Endothelial cell of hepatic sinusoid (primary cell): ENCODE data around the gene TMEM171.

Experiments used
- in situ Hi-C: cut with HindIII; loops from 2 replicates; pipeline ENCODE4 v1.10.0; 2017; ENCODE audit warnings: low sequenced_read_pairs

TMEM171 gene

DNA sequence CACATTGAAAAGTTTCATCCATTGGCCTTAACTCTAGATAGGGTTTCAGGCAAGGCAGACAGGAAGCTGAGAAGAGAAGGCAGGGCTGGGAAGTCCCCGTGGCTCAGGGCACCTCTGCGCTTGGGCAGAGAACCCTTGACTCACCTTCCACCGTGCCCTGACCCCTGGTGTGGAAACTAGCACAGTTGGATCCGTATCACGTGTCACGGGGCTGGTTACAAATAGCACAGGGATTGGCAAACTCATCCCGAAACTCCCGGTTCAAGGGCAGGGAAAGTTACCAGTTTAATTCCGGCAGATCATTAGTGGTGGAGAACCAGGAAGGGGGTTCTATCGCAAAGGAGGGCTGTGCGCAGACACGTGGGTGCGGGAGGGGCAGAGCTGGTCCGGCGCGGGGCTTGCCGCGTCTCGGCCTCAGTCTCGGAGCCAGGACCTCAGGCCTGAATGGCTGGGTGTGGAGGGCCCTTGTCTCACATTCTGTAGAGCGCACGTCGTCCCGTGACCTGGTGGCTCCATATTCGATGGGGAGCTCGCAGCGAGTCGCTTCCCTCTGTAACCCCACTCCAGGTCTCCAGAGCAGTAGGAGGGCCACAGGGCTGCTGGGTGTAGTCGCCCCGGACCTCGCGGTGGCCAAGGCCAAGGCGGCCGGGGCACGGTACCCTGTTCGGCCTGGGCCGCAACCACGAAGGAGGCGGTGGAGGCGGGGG lies 771 bp upstream of the TMEM171 start:
- in situ Hi-C loops, result loop anchor here (5.0 kb wide), 1 partner anchor 53 kb away; the partner anchor contains the start of gene TMEM174

DNA sequence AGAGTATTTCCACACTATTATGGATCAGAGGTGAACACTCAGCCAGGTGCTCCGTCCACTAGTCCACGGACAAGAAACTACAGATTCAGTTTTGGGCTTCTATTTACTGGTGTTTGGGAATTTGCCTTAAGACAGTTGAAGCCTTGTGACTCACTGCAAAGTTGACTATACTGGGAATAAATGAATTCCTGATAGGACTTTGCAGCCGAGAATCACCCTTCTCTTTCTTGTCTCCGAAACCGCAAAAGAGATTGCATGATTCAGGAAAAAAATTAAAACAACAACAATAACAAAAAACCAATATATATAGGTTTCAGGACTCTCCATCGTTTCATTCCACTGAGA lies 716 bp downstream of the TMEM171 start:
- in situ Hi-C loops, result loop anchor here (5.0 kb wide), 1 partner anchor 51 kb away; the partner anchor contains the start of gene TMEM174

DNA sequence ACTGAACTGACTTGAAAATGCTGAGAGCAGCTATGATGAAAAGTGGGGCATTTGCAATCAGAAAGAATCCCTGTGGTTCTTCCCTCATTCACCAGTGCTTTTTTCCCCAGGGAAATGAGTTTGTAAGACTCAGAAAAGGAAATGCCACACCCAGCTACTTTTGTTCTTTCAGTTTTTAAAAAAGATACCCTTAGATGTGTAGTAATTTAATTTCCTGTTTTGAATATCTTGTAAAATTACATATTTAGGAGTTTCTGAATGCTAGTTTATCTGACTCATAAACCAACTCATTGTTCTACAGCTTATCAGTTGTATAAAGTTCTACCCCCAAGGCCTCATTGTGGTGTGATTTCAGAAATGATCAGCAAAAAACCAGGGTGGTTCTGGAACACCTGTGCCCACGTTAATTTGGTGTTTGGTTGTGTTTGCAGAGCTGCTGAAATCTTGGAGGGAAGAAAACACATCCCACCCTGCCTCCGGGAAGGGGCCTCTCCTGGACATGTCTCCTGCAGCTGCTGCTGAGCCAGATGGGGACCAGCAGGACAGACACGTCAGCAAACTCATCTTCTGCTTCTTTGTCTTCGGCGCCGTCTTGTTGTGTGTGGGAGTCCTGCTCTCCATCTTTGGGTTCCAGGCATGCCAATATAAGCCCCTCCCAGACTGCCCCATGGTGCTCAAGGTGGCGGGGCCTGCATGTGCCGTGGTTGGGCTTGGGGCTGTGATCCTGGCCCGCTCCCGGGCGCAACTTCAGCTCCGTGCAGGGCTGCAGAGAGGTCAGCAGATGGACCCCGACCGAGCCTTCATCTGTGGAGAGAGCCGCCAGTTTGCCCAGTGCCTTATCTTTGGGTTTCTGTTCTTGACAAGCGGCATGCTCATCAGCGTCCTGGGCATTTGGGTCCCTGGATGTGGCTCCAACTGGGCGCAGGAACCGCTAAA lies 2.8 kb downstream of the TMEM171 start:
- in situ Hi-C loops, result loop anchor here (5.0 kb wide), 1 partner anchor 49 kb away; the partner anchor contains the start of gene TMEM174

DNA sequence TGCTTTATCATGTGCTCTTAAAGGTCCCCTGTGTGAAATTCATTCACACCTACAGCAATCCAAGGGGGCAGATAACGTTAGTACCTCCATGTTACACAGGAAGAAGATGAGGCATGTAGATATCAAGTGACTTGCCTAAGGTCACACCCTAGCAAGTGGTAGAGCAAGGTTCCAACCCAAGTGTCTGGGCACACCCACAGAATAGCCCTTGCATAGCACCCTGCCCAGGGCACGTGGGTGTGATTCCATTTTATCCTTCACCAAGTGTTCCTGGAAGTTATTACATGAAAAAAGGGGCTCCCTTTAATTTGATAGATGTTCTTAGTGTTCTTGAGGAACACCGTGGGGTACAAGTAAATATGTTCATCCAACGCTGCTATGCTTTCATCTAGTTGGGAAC lies 4.9 kb downstream of the TMEM171 start:
- in situ Hi-C loops, result no loop called here

DNA sequence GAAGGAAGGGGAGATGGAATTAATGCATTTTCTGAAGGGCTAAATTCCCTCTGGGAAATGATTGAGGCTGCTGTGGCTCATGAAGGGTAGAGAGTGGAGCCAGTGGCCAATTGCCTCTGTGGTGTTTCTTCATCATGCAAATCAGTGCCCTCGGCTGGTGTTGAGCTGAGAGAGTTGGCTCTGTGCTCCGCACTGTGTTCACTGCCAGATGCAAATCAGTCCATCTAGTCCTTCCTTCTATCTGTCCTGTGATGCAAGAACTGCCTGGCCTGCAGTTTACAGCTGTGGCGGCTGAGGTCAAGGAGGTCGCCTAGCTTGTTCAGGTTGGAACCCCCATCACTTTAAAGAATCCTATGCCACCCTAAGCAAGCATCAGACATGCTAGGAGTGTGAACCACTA lies 6.0 kb downstream of the TMEM171 start:
- in situ Hi-C loops, result no loop called here

DNA sequence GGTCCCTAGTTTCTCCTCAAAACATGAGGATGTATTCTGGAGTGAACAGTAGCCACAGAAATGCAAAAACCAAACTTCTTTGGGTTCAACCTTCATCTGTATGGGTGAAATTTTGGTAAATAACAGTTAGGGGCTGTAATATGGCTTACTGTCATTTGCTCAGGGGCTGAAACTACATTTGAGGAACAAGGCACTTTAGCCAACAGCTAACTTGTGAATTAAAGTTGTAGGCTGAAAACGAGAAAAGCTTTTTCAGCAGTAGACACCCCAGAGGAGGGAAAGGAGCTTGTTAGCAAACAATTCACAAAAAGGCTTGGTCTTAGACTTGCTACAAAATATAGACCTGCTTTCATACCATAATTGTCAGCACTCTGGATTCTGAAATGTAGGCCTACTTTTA lies 6.6 kb downstream of the TMEM171 start:
- in situ Hi-C loops, result no loop called here

DNA sequence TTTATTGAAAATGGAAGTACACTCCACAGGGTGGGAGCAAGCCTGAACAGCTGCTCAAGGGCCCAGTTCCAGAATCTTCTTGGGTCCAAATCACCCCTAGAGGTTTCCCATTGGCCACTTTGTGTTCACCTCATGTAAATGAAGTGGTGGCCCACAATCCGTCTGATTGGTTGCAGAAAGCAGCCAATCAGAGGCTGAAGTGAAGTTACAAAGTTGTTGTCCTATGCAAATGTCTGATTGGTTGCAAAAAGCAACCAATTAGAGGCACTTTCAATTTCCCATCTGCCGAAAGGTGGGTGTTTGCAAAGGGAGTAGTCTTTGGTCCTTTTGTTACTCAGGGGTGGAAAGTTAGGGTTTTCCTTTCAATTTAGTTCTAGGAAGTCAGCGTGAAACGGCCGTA lies 8.8 kb downstream of the TMEM171 start:
- in situ Hi-C loops, result no loop called here

DNA sequence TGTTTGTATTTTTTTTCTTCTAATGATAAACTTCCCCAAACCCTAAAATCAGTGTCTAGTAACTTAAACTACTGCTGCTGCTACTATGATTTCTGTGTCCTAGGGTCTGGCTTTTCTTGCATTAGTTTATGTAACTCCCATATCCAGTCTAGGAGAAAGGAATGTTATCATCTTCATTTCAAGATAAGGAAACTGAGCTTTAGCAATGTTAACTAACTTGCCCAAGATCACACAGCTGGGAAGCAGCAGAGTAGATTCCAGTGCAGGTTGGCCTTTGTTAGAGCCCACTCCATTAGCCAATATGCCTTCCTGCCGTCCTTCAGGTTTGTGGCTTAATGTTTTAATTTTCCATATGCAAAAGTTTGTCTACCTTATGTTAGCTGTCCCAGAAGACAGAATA lies 10.4 kb downstream of the TMEM171 start:
- in situ Hi-C loops, result no loop called here

DNA sequence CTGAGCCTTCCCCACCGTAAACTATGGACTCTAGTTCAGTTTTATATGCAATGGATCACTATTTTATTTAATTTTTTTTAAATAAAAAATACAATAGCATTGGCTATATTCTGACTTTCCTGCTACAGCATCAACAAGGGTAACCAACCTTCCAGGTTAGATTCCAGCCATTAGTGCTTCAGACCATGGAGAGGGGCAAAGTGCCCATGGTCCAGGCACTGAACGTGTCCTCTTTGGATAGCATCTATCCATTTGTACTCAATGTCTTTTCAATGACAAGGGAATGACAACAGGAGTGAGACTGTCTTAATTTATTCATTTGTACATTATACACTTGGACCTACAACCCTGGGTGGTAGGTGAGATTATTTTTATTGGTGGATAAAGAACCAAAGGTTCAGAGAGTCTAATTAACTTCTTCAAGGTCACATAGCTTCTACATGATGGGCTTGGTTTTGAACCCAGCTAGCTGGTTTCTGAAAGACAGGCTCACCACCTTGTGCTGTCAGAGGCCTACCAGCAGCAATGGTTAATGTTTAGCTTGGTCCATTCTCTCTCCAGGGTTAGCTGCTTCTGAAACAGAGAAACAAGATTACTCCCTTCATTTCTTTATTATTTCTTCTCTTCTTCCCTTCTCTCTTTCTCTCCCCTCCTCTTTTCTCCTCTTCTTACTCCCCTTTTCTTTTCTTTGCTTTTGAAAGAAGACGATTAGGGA lies 11.5 kb downstream of the TMEM171 start:
- in situ Hi-C loops, result no loop called here

DNA sequence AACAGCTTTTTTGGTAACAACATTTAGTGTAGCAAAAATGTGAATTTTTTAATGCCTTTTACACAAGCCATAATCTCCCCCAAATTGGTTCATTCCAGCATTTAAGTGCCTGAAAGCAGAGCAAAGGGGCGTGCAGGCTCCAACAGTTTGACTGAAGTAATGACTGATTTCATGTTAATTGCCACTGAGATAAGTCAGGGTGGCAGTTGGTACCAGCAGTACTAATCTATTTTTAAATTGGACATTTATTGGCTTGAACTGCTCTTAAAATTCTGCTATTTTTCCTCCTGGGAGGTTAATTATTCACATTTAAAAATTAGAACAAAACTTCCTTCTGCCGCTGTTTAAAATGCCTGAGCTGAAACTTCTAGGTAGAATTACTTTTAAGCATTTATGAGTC lies 12.4 kb downstream of the TMEM171 start:
- in situ Hi-C loops, result no loop called here

DNA sequence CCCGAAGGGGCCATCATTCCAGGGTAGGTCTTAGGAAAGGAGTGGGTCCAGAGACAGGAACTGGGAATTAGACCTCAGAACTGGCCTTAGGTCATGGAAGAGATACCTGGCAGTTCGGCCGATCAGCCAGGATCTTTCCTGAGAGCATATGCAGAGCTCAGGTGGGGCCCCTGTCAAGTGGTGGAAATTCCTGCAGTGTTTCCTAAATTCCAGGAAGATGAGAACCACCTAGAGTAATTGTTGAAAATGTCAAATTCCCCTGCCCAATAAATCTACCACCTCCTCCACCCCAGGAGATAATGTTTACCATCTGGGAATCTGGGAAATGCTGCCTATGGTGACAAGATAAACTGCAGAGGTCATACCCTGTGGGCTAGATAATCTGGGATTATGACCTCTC lies 14.6 kb downstream of the TMEM171 start:
- in situ Hi-C loops, result no loop called here

DNA sequence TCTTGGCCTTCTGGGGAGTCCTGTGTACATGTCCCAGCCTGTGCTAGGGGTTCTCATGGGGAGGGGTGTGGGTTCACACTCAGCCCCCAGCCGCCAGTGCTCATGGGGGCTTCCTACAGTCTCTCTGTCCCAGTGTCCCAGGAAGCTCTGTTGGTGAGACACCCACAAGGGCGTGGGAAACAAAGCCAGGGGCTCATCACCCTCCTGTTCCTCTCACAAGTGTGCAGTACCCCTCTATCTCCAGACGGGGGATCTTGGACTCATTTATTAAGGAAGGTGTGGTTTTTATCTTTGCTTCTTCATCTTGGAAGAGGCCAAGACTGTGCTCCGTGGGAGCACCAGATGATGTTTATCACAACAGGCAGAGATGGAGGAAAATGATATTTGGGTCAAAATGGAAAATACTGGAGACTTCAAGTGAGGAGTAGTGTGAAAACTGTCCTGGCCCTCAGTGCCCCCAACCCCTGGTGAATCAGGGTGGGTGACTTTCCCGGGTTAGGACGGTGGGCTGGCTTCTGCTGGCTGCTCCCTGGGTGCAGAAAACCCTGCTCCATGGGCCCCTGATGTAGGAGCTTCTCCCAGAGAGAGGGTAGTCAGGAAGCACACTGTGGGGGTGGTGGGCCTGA lies 15.2 kb downstream of the TMEM171 start:
- in situ Hi-C loops, result no loop called here

DNA sequence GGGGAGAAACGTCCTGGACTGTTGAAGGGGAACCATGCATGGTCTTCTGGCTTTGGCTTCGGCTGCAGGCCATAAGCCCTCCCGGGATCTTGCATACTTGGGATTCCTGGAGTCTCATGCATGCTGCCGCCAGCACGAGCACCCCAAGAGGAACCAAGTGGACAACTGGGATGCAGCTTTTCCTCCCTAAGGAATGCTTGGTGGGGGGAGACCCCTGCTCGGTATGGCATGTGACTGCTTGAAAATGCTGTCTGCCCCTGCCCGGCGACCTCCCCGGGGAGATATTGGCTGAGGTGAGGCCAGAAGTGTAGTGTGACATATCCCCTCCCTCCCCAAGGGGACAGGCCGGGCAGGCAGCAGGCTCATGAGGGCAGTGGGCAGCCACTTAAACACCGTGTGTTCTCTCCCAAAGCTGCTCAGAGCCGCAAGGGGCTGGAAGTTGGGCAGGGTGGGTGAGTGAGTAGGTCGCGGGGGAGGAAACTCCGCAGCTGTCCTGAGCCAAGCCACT lies 15.7 kb downstream of the TMEM171 start:
- in situ Hi-C loops, result no loop called here

DNA sequence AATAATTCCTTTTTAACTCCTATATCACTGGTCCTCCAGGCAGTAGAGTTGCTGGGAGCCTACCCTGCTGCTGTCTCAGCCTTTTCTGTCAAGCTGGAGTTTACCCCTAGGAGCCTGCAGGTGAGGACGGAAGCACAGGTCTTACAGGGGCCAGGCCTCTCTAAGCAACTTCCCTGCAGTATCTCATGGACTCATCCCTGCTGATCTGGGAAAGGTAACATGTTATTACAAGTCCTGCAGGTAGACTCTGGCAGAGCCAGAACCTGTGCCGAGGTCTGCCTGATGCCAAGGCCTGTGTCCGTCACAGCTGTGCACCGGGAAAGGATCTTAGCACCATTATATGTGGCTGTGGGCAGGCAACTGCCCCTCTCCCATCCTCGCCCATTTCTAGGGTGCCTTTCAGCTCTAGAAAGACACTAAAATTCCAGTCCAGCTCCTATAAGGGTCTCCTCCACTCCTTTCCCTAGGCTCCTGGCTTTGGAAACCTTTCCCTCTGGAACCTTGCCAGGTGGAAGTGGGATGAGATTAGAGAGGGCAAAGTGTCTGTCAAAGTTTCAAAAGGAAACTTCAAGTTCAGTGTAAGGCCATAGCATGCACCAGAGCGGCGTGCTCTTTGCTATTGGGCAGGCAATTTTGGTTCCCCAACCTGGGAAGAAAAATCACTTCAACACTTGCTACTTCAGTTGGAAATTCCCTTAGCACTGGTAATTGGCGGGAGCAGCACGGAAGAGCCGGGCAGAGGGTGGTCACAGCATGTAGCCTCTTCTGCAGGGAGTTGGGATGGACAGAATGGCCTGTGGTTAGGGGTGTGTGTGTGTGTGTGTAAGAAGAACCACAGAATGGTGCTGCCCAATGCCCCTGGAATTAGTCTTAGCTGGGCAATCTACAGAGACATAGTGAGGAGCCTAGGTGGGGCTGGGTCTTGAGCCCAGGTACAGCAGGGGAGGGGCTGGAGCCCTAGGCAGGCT lies 17.5 kb downstream of the TMEM171 start:
- in situ Hi-C loops, result no loop called here

DNA sequence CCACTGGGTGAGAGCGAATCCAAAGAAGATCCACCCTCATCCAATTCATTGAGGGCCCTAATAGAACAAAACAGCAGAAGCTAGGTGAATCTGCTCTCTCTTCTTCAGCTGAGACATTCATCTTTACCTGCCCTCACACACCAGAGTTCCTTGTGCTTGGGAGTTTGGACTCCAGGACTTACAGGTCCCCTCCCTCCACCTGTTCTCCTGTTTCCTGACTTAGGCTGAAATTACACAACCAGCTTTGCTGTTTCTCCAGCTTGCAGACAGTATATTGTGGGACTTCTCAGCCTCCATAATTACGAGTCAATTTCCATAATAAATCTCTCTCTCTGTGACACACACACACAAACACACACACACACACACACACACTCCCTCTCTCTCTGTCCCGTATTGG lies 19.1 kb downstream of the TMEM171 start:
- in situ Hi-C loops, result no loop called here

DNA sequence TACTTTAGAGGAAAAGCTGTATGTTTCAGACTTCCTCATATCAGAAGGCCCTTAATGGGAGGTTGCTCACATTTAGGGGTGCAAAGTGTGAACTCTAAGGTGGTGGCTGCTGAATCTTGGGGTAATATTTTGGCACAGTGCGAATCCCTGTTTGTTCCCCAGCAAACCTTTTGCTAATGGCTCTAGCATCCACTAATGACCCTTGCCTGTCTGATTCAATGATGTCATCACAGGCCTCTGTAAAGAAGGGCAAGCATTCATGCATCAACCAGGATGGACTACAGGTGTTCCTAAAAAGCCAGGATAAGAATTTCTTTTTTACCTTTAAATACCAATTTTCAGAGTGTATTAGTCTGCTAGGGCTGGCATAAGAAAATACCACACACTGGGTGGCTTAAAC lies 20.4 kb downstream of the TMEM171 start:
- in situ Hi-C loops, result no loop called here

DNA sequence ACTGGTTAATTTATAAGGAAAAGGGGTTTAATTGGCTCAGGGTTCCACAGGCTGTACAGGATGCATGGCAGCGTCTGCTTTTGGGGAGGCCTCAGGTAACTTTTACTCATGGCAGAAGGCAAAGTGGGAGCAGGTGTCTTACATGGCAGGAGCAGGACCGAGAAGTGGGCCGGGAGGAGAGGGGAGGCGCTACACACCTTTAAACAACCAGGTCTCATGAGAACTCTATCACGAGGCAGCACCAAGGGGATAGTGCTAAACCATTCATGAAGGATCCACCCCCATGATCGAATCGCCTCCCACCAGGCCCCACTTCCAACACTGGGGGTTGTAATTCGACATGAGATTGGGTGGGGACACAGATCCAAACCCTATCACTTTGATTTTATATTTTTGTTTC lies 21.7 kb downstream of the TMEM171 start:
- in situ Hi-C loops, result no loop called here

DNA sequence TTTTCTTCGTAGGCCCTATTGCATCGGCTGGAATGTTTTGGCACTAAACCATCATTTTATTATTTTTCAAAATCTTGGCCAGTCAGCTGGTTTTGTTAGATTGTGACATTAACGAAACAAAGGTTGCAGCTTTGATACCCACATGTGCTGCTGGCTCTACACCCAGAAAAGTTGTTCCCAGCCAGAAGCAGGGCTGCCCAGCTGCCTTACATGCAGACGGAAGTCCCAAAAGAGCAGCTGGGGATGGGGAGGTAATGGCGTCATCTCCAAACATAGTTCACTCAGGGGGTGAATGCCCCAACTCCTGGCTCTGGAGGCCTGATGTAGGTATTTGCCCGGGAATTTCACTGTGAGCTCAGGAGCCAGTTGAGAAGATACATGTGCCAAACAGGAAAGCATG lies 23.3 kb downstream of the TMEM171 start:
- in situ Hi-C loops, result no loop called here

DNA sequence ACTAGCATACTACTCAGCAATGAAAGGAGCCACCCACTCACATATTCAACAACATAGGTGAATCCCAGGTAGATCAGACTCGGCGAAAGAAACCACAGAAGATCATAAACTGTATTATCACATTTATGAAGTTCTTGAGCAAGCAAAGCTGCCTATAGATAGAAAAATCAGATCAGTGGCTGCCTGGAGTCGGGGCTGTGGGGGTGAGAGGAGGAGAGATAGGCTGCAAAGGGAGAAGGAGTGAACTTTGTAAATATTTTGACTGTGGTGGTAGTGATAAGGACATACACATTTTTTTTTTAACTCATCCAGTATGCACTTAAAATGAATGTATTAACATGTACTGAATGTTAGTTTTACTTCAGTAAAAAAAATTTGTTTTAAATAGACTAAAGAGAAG lies 29.2 kb downstream of the TMEM171 start:
- in situ Hi-C loops, result no loop called here

DNA sequence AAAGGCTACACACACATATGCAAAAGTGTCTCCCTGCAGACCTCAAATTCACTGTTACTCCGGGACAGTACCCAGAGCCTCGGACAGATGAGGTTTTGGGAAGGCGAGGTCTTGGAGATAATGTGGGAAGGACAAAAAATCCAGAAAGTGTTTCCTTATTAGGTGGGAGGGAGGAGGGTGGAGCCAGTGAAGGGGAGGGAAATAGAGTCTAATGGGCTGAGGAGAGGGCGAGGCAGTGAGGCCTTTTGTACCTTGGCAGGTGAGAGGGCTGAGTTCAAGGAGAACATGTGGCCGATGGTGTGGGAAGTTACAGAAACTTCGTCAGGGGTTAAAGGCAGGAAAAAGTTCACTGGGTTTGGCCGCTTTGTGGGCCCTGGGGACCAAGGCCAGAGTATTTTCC lies 30.5 kb downstream of the TMEM171 start:
- in situ Hi-C loops, result no loop called here
